Measurements from ENCODE around the gene MBD3.

The MBD3 gene

GRCh38 chr19:1567848-1568227 is 24.8 kb downstream of the MBD3 start:
- no peaks in the 10 kb centered on the region for H3K9me3 ChIP-seq
- no peaks in the 10 kb centered on the region for H3K27me3 ChIP-seq
- H3K4me3 ChIP-seq: peak overlapping the region; percentile 62 to 81
- peaks cover 0 to 28% (median 17%) of the 10 kb centered on the region in 4 donors for H3K4me1 ChIP-seq
- DNase-seq: no peak
- no peak for TF ChIP-seq CTCF (IDR thresholded peaks at IDR 0.05)
- H3K36me3 ChIP-seq: no peaks in the 10 kb centered on the region
- H3K27ac ChIP-seq: no peak overlapping the region
- intact Hi-C loops (cut with DNase I; ENCODE audit: low total_unique reads): no loop called here

- intact Hi-C loops (cut with DNase I; ENCODE audit: low total_unique reads): no loop called here
- Histone ChIP-seq H3K4me1 (peaks cover 0 to 28% (median 17%) of the 10 kb centered on the region in 4 donors), H3K27me3 (no peaks in the 10 kb centered on the region), H3K36me3 (no peaks in the 10 kb centered on the region), H3K9me3 (no peaks in the 10 kb centered on the region), H3K27ac (peak overlapping the region; percentile 57 to 67), H3K4me3 (peak overlapping the region; percentile 62 to 81)
- no peak for DNase-seq
- TF ChIP-seq CTCF (IDR thresholded peaks at IDR 0.05): no peak
Measured at GRCh38 chr19:1567116-1567847, 25.4 kb downstream of the MBD3 start.

GRCh38 chr19:1566392-1567115 is 26.1 kb downstream of the MBD3 start:
- H3K27ac ChIP-seq: peak overlapping the region; percentile 57 to 67
- peak; percentile 68 to 77 for DNase-seq
- H3K4me3 ChIP-seq: peak overlapping the region; percentile 62 to 81
- intact Hi-C loops (cut with DNase I; ENCODE audit: low total_unique reads): no loop called here
- no peaks in the 10 kb centered on the region for H3K9me3 ChIP-seq
- TF ChIP-seq CTCF (IDR thresholded peaks at IDR 0.05): no peak
- peaks cover 0 to 28% (median 17%) of the 10 kb centered on the region in 4 donors for H3K4me1 ChIP-seq
- H3K27me3 ChIP-seq: no peaks in the 10 kb centered on the region
- H3K36me3 ChIP-seq: no peaks in the 10 kb centered on the region

GRCh38 chr19:1563251-1563650 is 29.4 kb downstream of the MBD3 start:
- intact Hi-C loops (cut with DNase I; ENCODE audit: low total_unique reads): no loop called here
- no peaks in the 10 kb centered on the region for H3K9me3 ChIP-seq
- no peak for TF ChIP-seq CTCF (IDR thresholded peaks at IDR 0.05)
- H3K36me3 ChIP-seq: no peaks in the 10 kb centered on the region
- no peak for DNase-seq
- H3K4me1 ChIP-seq: peaks cover 0 to 20% (median 12%) of the 10 kb centered on the region in 4 donors
- H3K27ac ChIP-seq: no peak overlapping the region
- no peaks in the 10 kb centered on the region for H3K27me3 ChIP-seq
- H3K4me3 ChIP-seq: no peak overlapping the region

- Histone ChIP-seq H3K36me3 (peaks cover 0 to 9% (median 4%) of the 10 kb centered on the region in 3 donors), H3K4me1 (peaks cover 0 to 9% (median 5%) of the 10 kb centered on the region in 4 donors), H3K27ac (no peak overlapping the region), H3K27me3 (no peaks in the 10 kb centered on the region), H3K9me3 (no peaks in the 10 kb centered on the region), H3K4me3 (no peak overlapping the region)
- intact Hi-C loops (cut with DNase I; ENCODE audit: low total_unique reads): no loop called here
- TF ChIP-seq CTCF (IDR thresholded peaks at IDR 0.05): no peak
- no peak for DNase-seq
Measured at GRCh38 chr19:1561236-1561842, 31.3 kb downstream of the MBD3 start.

All from tibial artery (tissue), 4 donors.